Epithelial cell of esophagus (primary cell): ENCODE measurements around the gene PERM1.
"Not testable (repeated sequence)": the region's sequence is repeated elsewhere in the genome, so short reads cannot be mapped to it uniquely, and the experiment has no call there.

Source experiments
- DNase-seq: peaks from one replicate; pipeline ENCODE4 v3.0.0; 2010; ENCODE audit warnings: low read depth
- H3K4me3 ChIP-seq: 2 replicates; pipeline ENCODE4 v1.5.1; 2011; ENCODE audit warnings: mild to moderate bottlenecking, low read length, control low read depth
- CTCF ChIP-seq: IDR thresholded peaks from 2 replicates; pipeline ENCODE4 v1.5.1; 2011; ENCODE audit warnings: low read depth, mild to moderate bottlenecking, low read length, control low read depth, inconsistent platforms; ENCODE audit not compliant: insufficient read depth; ENCODE audit errors: missing control alignments

Gene PERM1

GRCh38 chr1:978069-978834, 3.6 kb downstream of the PERM1 start:
- no peak for DNase-seq
- no peak overlapping the region for H3K4me3 ChIP-seq
- TF ChIP-seq CTCF: no peak

GRCh38 chr1:976791-977190, 5.1 kb downstream of the PERM1 start:
- H3K4me3 ChIP-seq, DNase-seq: not testable (repeated sequence)

- TF ChIP-seq CTCF: peak; percentile 58
- H3K4me3 ChIP-seq: no peak overlapping the region
- peak; percentile 76 for DNase-seq
Measured at GRCh38 chr1:975896-976683, 5.8 kb downstream of the PERM1 start.

- no peak for TF ChIP-seq CTCF
- H3K4me3 ChIP-seq: no peak overlapping the region
- no peak for DNase-seq
Measured at GRCh38 chr1:975365-975764, 6.5 kb downstream of the PERM1 start.

GRCh38 chr1:974687-975328, 7.1 kb downstream of the PERM1 start:
- H3K4me3 ChIP-seq: no peak overlapping the region
- no peak for TF ChIP-seq CTCF
- DNase-seq: no peak

GRCh38 chr1:974293-974640, 7.6 kb downstream of the PERM1 start:
- H3K4me3 ChIP-seq: no peak overlapping the region
- no peak for DNase-seq
- TF ChIP-seq CTCF: no peak
